PC-9 (cell line): Measurements from ENCODE around the gene PCED1A. TPM values are rescaled to one million over a fixed set of nuclear protein-coding genes. Genes with fewer than 3 reads are reported as not detected.

Experiments used
- BruUV-seq: library from RNA; stranded (reverse); fragments of 400-500 nt; replicated peaks from 2 replicates; lab custom pipeline; 2021; lab: Mats Ljungman, UMichigan
- CTCF ChIA-PET: fragments of 300-600 bp; sonication (Branson Sonifier 250); formaldehyde crosslinking; loops from one replicate; lab custom pipeline; 2022; ENCODE audit warnings: antibody characterized with exemption; lab: Charles Lee
- POLR2A ChIA-PET: fragments of 300-600 bp; sonication (Branson Sonifier 250); formaldehyde crosslinking; loops from one replicate; lab custom pipeline; 2022; ENCODE audit warnings: antibody characterized with exemption; ENCODE audit not compliant: unreplicated experiment; lab: Charles Lee
- DNase-seq, 2 experiments: peaks; one replicate each; pipeline versions ENCODE4 v3.0.0 to v3.0.0-alpha.2; 2015 to 2022; ENCODE audit warnings: mixed read lengths in 1 of 2
- H2AFZ ChIP-seq: fragments of 200-600 bp; sonication (generic); 2 replicates; pipeline ENCODE4 v1.8.1; 2017; ENCODE audit warnings: antibody characterized with exemption
- H3F3A ChIP-seq: fragments of 200-600 bp; sonication (generic); 2 replicates; pipeline ENCODE4 v1.8.1; 2017; ENCODE audit warnings: antibody characterized with exemption, mild to moderate bottlenecking, low read depth; ENCODE audit not compliant: insufficient read depth
- H3K27ac ChIP-seq: fragments of 200-600 bp; sonication (generic); 2 replicates; pipeline ENCODE4 v1.6.1; 2016; ENCODE audit warnings: mixed run types
- H3K27me3 ChIP-seq: fragments of 200-600 bp; sonication (generic); 2 replicates; pipeline ENCODE4 v1.6.1; 2016; ENCODE audit warnings: low read depth, mixed run types; ENCODE audit not compliant: insufficient read depth
- H3K36me3 ChIP-seq: fragments of 200-600 bp; sonication (generic); 2 replicates; pipeline ENCODE4 v1.6.1; 2016; ENCODE audit warnings: low read depth, mixed run types
- H3K4me1 ChIP-seq: fragments of 200-600 bp; sonication (generic); replicated peaks from 2 replicates; pipeline ENCODE4 v1.6.1; 2016; ENCODE audit warnings: mixed run types; ENCODE audit not compliant: insufficient read depth
- H3K4me2 ChIP-seq: fragments of 200-600 bp; sonication (generic); 2 replicates; pipeline ENCODE4 v1.6.1; 2017; ENCODE audit warnings: mixed run types
- H3K4me3 ChIP-seq: fragments of 200-600 bp; sonication (generic); 2 replicates; pipeline ENCODE4 v1.6.1; 2016; ENCODE audit warnings: mixed run types
- H3K79me2 ChIP-seq: fragments of 200-600 bp; sonication (generic); 2 replicates; pipeline ENCODE4 v1.6.1; 2017; ENCODE audit warnings: low read depth, mixed run types
- H3K9me2 ChIP-seq: fragments of 200-600 bp; sonication (generic); 2 replicates; pipeline ENCODE4 v1.8.1; 2017; ENCODE audit warnings: mild to moderate bottlenecking; ENCODE audit not compliant: insufficient read depth
- H3K9me3 ChIP-seq: fragments of 200-600 bp; sonication (generic); 2 replicates; pipeline ENCODE4 v1.8.1; 2016; ENCODE audit warnings: low read depth; ENCODE audit not compliant: insufficient read depth
- H4K20me1 ChIP-seq: fragments of 200-600 bp; sonication (generic); 2 replicates; pipeline ENCODE4 v1.8.1; 2017; ENCODE audit not compliant: insufficient read depth
- EZH2 ChIP-seq: fragments of 200-600 bp; sonication (generic); IDR thresholded peaks from 2 replicates; pipeline ENCODE4 v1.8.0; 2017; ENCODE audit warnings: antibody characterized with exemption, low read depth
- intact Hi-C: fragments of 100-400 bp; cut with micrococcal nuclease; formaldehyde crosslinking; loops from one replicate; pipeline ENCODE4 v1.10.0; 2022; ENCODE audit not compliant: unreplicated experiment
- total RNA-seq: library from RNA; stranded (reverse); gene quantifications from 2 replicates; pipeline ENCODE4 v1.2.3, GENCODE V29; 2021
- TF ChIP-seq, protein P1 (sequence below): fragments of 200-600 bp; sonication (generic); conservative IDR thresholded peaks from 2 replicates; pipeline ENCODE4 v1.6.1; 2017; ENCODE audit warnings: mixed run types, antibody characterized with exemption, mild to moderate bottlenecking, moderate library complexity

The PCED1A gene
- total RNA-seq, 1 experiment from 2014 or later, result 47.9 TPM

- Histone ChIP-seq H3K4me3 (no peak overlapping the region), H3K27me3 (no peaks in the 10 kb centered on the region), H3K27ac (no peak overlapping the region), H3F3A (no peaks in the 10 kb centered on the region), H3K79me2 (no peaks in the 10 kb centered on the region), H3K4me2 (no peak overlapping the region), H3K4me1 (no peaks in the 10 kb centered on the region), H3K9me2 (no peaks in the 10 kb centered on the region), H3K36me3 (no peaks in the 10 kb centered on the region), H4K20me1 (no peaks in the 10 kb centered on the region), H3K9me3 (no peaks in the 10 kb centered on the region), H2AFZ (no peak overlapping the region)
- no TSS peak for BruUV-seq
- intact Hi-C loops, result no loop called here
- TF ChIP-seq EZH2, result no peak
- TF ChIP-seq, protein P1, sequence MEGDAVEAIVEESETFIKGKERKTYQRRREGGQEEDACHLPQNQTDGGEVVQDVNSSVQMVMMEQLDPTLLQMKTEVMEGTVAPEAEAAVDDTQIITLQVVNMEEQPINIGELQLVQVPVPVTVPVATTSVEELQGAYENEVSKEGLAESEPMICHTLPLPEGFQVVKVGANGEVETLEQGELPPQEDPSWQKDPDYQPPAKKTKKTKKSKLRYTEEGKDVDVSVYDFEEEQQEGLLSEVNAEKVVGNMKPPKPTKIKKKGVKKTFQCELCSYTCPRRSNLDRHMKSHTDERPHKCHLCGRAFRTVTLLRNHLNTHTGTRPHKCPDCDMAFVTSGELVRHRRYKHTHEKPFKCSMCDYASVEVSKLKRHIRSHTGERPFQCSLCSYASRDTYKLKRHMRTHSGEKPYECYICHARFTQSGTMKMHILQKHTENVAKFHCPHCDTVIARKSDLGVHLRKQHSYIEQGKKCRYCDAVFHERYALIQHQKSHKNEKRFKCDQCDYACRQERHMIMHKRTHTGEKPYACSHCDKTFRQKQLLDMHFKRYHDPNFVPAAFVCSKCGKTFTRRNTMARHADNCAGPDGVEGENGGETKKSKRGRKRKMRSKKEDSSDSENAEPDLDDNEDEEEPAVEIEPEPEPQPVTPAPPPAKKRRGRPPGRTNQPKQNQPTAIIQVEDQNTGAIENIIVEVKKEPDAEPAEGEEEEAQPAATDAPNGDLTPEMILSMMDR, result no peak
- ChIA-PET CTCF (interaction anchor here (0.6 kb wide), 1 partner anchor 181 kb away, joined by 9 read pairs; no protein-coding TSS in a partner anchor), POLR2A (no interaction called here)
- no peak for DNase-seq
These were observed 10.6 kb upstream of the PCED1A start for GRCh38 chr20:2851086-2851485.

GRCh38 chr20:2849529-2849928 lies 9.1 kb upstream of the PCED1A start:
- intact Hi-C loops, result no loop called here
- Histone ChIP-seq H3F3A (no peaks in the 10 kb centered on the region), H3K4me2 (no peak overlapping the region), H2AFZ (no peak overlapping the region), H3K36me3 (no peaks in the 10 kb centered on the region), H3K9me3 (no peaks in the 10 kb centered on the region), H3K4me3 (no peak overlapping the region), H3K79me2 (no peaks in the 10 kb centered on the region), H4K20me1 (no peaks in the 10 kb centered on the region), H3K27ac (no peak overlapping the region), H3K9me2 (no peaks in the 10 kb centered on the region), H3K4me1 (no peaks in the 10 kb centered on the region), H3K27me3 (no peaks in the 10 kb centered on the region)
- BruUV-seq, result no TSS peak
- POLR2A ChIA-PET, result interaction anchor here (0.7 kb wide), 1 partner anchor 13 kb away, joined by 4 read pairs; no protein-coding TSS in a partner anchor
- TF ChIP-seq, protein P1, result no peak
- no peak for TF ChIP-seq EZH2
- CTCF ChIA-PET, result interaction anchor here (0.6 kb wide), 2 partner anchors 239 to 1389 kb away, joined by 3 to 4 read pairs; no protein-coding TSS in a partner anchor
- DNase-seq, result no peak

DNA sequence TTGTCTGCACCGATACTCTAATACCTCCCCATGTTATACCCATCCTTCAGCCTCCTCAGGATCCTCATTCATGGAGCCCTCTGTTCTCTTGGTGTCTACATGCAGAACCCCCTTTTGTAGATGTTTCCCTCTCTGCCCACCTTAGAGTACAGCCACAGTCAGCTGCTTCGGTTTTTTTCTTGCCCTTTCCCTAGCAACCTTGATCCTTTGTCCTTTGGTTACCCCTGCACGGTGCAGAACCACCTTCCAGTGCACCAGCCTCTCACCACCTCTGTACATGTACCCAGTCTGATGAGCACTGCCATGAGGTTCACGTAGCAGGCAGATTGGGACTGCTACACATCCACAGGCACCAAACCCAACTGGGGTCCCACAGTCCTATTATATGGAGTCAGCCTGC lies 7.3 kb upstream of the PCED1A start:
- BruUV-seq, result no TSS peak
- no peak for DNase-seq
- H3K4me1 ChIP-seq, result no peaks in the 10 kb centered on the region
- H3K36me3 ChIP-seq, result no peaks in the 10 kb centered on the region
- H2AFZ ChIP-seq, result no peak overlapping the region
- ChIA-PET POLR2A (no interaction called here), CTCF (interaction anchor here (0.6 kb wide), 1 partner anchor 13 kb away, joined by 7 read pairs; no protein-coding TSS in a partner anchor)
- H3K4me3 ChIP-seq, result no peak overlapping the region
- no peaks in the 10 kb centered on the region for H4K20me1 ChIP-seq
- no peaks in the 10 kb centered on the region for H3K9me2 ChIP-seq
- no peaks in the 10 kb centered on the region for H3K9me3 ChIP-seq
- H3K27ac ChIP-seq, result no peak overlapping the region
- H3K27me3 ChIP-seq, result no peaks in the 10 kb centered on the region
- no peaks in the 10 kb centered on the region for H3F3A ChIP-seq
- H3K79me2 ChIP-seq, result no peaks in the 10 kb centered on the region
- H3K4me2 ChIP-seq, result no peak overlapping the region
- no peak for TF ChIP-seq EZH2
- TF ChIP-seq, protein P1, result no peak
- intact Hi-C loops, result no loop called here
